K562 (cell line): ENCODE results near the gene OIT3. TPM values are rescaled to one million over a fixed set of nuclear protein-coding genes. Genes with fewer than 3 reads are reported as not detected.

Experiments
- AFF1 ChIP-seq, 2 experiments: fragments of 450-650 bp; IDR thresholded peaks; 2 replicates each; pipeline ENCODE4 v1.6.1; 2018; ENCODE audit warnings: mild to moderate bottlenecking in 2 of 2, low read depth in 1 of 2; ENCODE audit not compliant: partially characterized antibody in 2 of 2
- CEBPZ ChIP-seq: fragments of 150-350 bp; IDR thresholded peaks from 2 replicates; pipeline ENCODE4 v1.6.1; 2014; ENCODE audit warnings: low read depth, mild to moderate bottlenecking, low read length, borderline replicate concordance
- SMAD1 ChIP-seq: fragments of 150-350 bp; IDR thresholded peaks from 2 replicates; pipeline ENCODE4 v1.6.1; 2014; ENCODE audit warnings: low read length, low read depth; ENCODE audit not compliant: partially characterized antibody
- SRSF9 ChIP-seq: fragments of 200-400 bp; formaldehyde crosslinking; IDR thresholded peaks from 2 replicates; pipeline ENCODE4 v1.6.1; 2017; ENCODE audit warnings: low read depth, low read length, borderline replicate concordance
- polyA plus RNA-seq, 8 experiments: library from polyadenylated mRNA; depleted of rRNA in 4 of 8; stranded (reverse) in 5 of 8; unstranded in 3 of 8; fragments of >200 nt; fragmentation: Nextera tagmentation in 2 of 8; fragmentation: Illumina TruSeq in 1 of 8; extraction: Ambion mirVana in 2 of 8; extraction: Trizol in 1 of 8; gene quantifications; 2 replicates each; pipeline versions ENCODE4 v1.2.1 to v1.2.3, GENCODE V29; 2011 to 2014; ENCODE audit warnings: inconsistent platforms in 1 of 8, missing spikeins in 1 of 8
- total RNA-seq, 7 experiments: library from RNA; depleted of rRNA in 6 of 7; stranded (reverse); fragments of >200 nt in 6 of 7; fragmentation: Illumina TruSeq in 2 of 7; extraction: Trizol in 2 of 7; gene quantifications; 2 replicates each; pipeline versions ENCODE4 v1.2.1 to v1.2.3, GENCODE V29; 2011 to 2021; ENCODE audit warnings: low replicate concordance in 1 of 7

The OIT3 gene
- total and polyA plus RNA-seq, 9 of the 15 experiments (the other 6 are each of a cell fraction or from before 2014, with no cell fraction given), result not detected

- TF ChIP-seq CEBPZ (no peak), SMAD1 (no peak), SRSF9 (no peak), AFF1 (IDR thresholded peaks at IDR 0.05; ENCODE audit: low read depth in 1 of 2, partially characterized antibody in 2 of 2) (no peak)
- TF ChIP-seq, all 486 proteins: peak for 0
These were observed 5.1 kb downstream of the OIT3 start (continued) for GRCh38 chr10:72898616-72899015.
